ENCODE results near the gene SQSTM1. TPM values are rescaled to one million over a fixed set of nuclear protein-coding genes. Genes with fewer than 3 reads are reported as not detected.

Gene SQSTM1
- total and polyA plus RNA-seq, 9 of the 15 experiments (the other 6 are each of a cell fraction or from before 2014, with no cell fraction given) = 5.6 to 148 (median 64.0) TPM

DNA sequence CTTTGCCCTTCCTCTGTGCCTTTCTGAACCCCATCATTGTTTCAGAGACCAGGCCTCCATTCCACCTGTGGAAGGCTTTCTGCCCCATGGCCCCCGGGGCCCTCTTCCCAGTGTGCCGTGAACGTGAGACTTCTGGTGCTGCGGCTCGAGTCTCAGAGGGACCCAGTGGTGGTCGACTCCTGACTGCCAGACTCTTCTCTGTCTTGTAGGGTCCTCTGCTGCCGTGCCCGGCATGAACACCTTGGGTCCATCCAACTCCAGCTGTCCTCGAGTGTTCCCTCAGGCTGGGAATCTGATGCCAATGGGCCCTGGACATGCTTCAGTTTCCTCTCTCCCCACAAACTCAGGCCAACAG, 47.0 kb upstream of the SQSTM1 start (continued):
- TF ChIP-seq ARID4B (CRISPR knock-in tag; IDR thresholded peaks at IDR 0.05) = no peak

DNA sequence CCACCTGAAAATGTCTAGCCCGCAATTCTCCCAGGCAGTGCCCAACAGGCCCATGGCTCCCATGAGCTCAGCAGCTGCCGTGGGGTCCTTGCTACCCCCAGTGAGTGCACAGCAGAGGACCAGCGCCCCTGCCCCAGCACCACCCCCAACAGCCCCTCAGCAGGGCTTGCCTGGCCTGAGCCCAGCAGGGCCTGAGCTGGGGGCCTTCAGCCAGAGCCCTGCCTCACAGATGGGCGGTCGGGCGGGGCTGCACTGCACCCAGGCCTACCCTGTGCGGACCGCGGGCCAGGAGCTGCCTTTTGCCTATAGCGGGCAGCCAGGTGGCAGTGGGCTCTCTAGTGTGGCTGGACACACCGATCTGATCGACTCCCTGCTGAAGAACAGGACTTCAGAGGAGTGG, 46.3 kb upstream of the SQSTM1 start:
- in situ Hi-C loops (cut with MboI) (no loop called here), intact Hi-C loops (cut with micrococcal nuclease) (no loop called here)
- Histone ChIP-seq H3K27ac (ENCODE audit: extremely low read depth, low read depth, low read length) (no peak overlapping the region), H2AFZ (ENCODE audit: low read depth, low read length) (no peak overlapping the region), H3K79me2 (ENCODE audit: control insufficient read depth, insufficient read depth, low read length) (no peaks in the 10 kb centered on the region), H3K4me2 (ENCODE audit: insufficient read depth, low read length) (no peak overlapping the region), H3K9ac (ENCODE audit: insufficient read depth in 1 of 2, low read depth in 2 of 2, low read length in 2 of 2) (no peak overlapping the region; a peak in 1 of 4 replicates), H3K27me3 (ENCODE audit: control insufficient read depth in 2 of 2, insufficient read depth in 2 of 2, low read length in 2 of 2) (no peaks in the 10 kb centered on the region), H3K36me3 (ENCODE audit: control insufficient read depth, insufficient read depth, low read length) (peaks cover 84% of the 10 kb centered on the region), H4K20me1 (replicated peaks; ENCODE audit: control insufficient read depth, insufficient read depth, low read length) (peaks cover 5% of the 10 kb centered on the region; the same call in 1 of the 2 replicates), H3K4me1 (replicated peaks in 1 of 2; ENCODE audit: control insufficient read depth in 2 of 2, insufficient read depth in 2 of 2, low read length in 2 of 2) (peaks cover 0 to 10% of the 10 kb centered on the region in 2 experiments; a peak in 1 of 5 replicates), H3K4me3 (no peak overlapping the region), H3K9me3 (replicated peaks; ENCODE audit: control insufficient read depth, insufficient read depth, low read depth, low read length) (no peaks in the 10 kb centered on the region), H3K9me1 (ENCODE audit: control insufficient read depth, insufficient read depth, low read length) (peaks cover 3% of the 10 kb centered on the region)
- POLR2A ChIA-PET = interaction anchor here (0.6 to 1.2 kb wide), 2 partner anchors 9 to 12 kb away, joined by 3 read pairs; no protein-coding TSS in a partner anchor
- CTCF ChIA-PET (ENCODE audit: low intra/inter-chr PET ratio) = no interaction called here
- ATAC-seq = no peak
- BruUV-seq (replicated peaks) = no TSS peak
- FAIRE-seq = no peak
- no peak for DNase-seq (ENCODE audit: extremely low read depth in 1 of 4, low spot score in 3 of 4)
- TF ChIP-seq, protein P1, sequence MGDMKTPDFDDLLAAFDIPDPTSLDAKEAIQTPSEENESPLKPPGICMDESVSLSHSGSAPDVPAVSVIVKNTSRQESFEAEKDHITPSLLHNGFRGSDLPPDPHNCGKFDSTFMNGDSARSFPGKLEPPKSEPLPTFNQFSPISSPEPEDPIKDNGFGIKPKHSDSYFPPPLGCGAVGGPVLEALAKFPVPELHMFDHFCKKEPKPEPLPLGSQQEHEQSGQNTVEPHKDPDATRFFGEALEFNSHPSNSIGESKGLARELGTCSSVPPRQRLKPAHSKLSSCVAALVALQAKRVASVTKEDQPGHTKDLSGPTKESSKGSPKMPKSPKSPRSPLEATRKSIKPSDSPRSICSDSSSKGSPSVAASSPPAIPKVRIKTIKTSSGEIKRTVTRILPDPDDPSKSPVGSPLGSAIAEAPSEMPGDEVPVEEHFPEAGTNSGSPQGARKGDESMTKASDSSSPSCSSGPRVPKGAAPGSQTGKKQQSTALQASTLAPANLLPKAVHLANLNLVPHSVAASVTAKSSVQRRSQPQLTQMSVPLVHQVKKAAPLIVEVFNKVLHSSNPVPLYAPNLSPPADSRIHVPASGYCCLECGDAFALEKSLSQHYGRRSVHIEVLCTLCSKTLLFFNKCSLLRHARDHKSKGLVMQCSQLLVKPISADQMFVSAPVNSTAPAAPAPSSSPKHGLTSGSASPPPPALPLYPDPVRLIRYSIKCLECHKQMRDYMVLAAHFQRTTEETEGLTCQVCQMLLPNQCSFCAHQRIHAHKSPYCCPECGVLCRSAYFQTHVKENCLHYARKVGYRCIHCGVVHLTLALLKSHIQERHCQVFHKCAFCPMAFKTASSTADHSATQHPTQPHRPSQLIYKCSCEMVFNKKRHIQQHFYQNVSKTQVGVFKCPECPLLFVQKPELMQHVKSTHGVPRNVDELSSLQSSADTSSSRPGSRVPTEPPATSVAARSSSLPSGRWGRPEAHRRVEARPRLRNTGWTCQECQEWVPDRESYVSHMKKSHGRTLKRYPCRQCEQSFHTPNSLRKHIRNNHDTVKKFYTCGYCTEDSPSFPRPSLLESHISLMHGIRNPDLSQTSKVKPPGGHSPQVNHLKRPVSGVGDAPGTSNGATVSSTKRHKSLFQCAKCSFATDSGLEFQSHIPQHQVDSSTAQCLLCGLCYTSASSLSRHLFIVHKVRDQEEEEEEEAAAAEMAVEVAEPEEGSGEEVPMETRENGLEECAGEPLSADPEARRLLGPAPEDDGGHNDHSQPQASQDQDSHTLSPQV (IDR thresholded peaks at IDR 0.05) = no peak
- TF ChIP-seq NCOA6 (IDR thresholded peaks at IDR 0.05) (no peak), BMI1 (IDR thresholded peaks at IDR 0.05; ENCODE audit: low read length) (no peak), ZNF644 (tag; IDR thresholded peaks at IDR 0.05; ENCODE audit: low read depth) (no peak), CTBP1 (IDR thresholded peaks at IDR 0.05; ENCODE audit: borderline replicate concordance) (no peak), HDAC2 (IDR thresholded peaks at IDR 0.05) (no peak), PHF21A (IDR thresholded peaks at IDR 0.05; ENCODE audit: borderline replicate concordance, low read depth) (no peak), ZNF707 (CRISPR knock-in tag; conservative IDR thresholded peaks at IDR 0.05) (no peak), NELFE (IDR thresholded peaks at IDR 0.05; ENCODE audit: insufficient read depth, insufficient read length) (no peak), CBFA2T3 (IDR thresholded peaks at IDR 0.05) (no peak)
- WGBS (ENCODE audit: insufficient coverage, low coverage, missing lambda C conversion rate) = 95% methylated on average over 5 of the region's 12 CpGs

All from K562 (cell line).